Measurements from ENCODE around the gene CLSTN2. TPM values are rescaled to one million over a fixed set of nuclear protein-coding genes. Genes with fewer than 3 reads are reported as not detected.

Gene CLSTN2
- total RNA-seq, 1 experiment from 2014 or later, result not detected

- intact Hi-C loops (cut with micrococcal nuclease), result no loop called here
- Histone ChIP-seq H3K79me2 (ENCODE audit: low read length) (no peaks in the 10 kb centered on the region), H3K9me3 (ENCODE audit: low read length) (no peaks in the 10 kb centered on the region), H2AFZ (ENCODE audit: low read length) (no peak overlapping the region), H3K36me3 (ENCODE audit: low read depth, low read length) (no peaks in the 10 kb centered on the region), H3K4me3 (ENCODE audit: low read length) (no peak overlapping the region), H3K27me3 (ENCODE audit: low read length) (no peaks in the 10 kb centered on the region), H4K20me1 (ENCODE audit: low read length) (no peaks in the 10 kb centered on the region), H3K9ac (ENCODE audit: low read length) (no peak overlapping the region), H3K4me2 (ENCODE audit: low read length) (no peak overlapping the region), H3K4me1 (ENCODE audit: insufficient read depth, low read length) (no peaks in the 10 kb centered on the region), H3F3A (ENCODE audit: low read length, unreplicated experiment) (no peaks in the 10 kb centered on the region), H3K9me2 (replicated peaks; ENCODE audit: low read length) (no peaks in the 10 kb centered on the region), H3K27ac (ENCODE audit: low read length) (no peak overlapping the region)
- no TSS peak for BruUV-seq (replicated peaks)
- no peak for TF ChIP-seq EZH2 (IDR thresholded peaks at IDR 0.05; ENCODE audit: low read length, unreplicated experiment)
- no peak for TF ChIP-seq EZH2phosphoT487 (IDR thresholded peaks at IDR 0.05; ENCODE audit: borderline replicate concordance, low read length)
- no peak for TF ChIP-seq CTCF (conservative IDR thresholded peaks at IDR 0.05; ENCODE audit: low read depth, low read length)
- DNase-seq, result no peak
- ChIA-PET POLR2A (ENCODE audit: unreplicated experiment) (no interaction called here), CTCF (no interaction called here)
- ATAC-seq, result no peak
These were observed 118.1 kb downstream of the CLSTN2 start for GRCh38 chr3:140052771-140053702.

- intact Hi-C loops (cut with micrococcal nuclease), result no loop called here
- Histone ChIP-seq H3K36me3 (ENCODE audit: low read depth, low read length) (no peaks in the 10 kb centered on the region), H3K4me3 (ENCODE audit: low read length) (no peak overlapping the region), H3K27ac (ENCODE audit: low read length) (no peak overlapping the region), H3K9me2 (replicated peaks; ENCODE audit: low read length) (no peaks in the 10 kb centered on the region), H3K79me2 (ENCODE audit: low read length) (no peaks in the 10 kb centered on the region), H3K27me3 (ENCODE audit: low read length) (no peaks in the 10 kb centered on the region), H3F3A (ENCODE audit: low read length, unreplicated experiment) (no peaks in the 10 kb centered on the region), H2AFZ (ENCODE audit: low read length) (no peak overlapping the region), H3K4me1 (ENCODE audit: insufficient read depth, low read length) (no peaks in the 10 kb centered on the region), H3K4me2 (ENCODE audit: low read length) (no peak overlapping the region), H4K20me1 (ENCODE audit: low read length) (no peaks in the 10 kb centered on the region), H3K9ac (ENCODE audit: low read length) (no peak overlapping the region), H3K9me3 (ENCODE audit: low read length) (no peaks in the 10 kb centered on the region)
- no peak for ATAC-seq
- TF ChIP-seq EZH2phosphoT487 (IDR thresholded peaks at IDR 0.05; ENCODE audit: borderline replicate concordance, low read length) (no peak), CTCF (conservative IDR thresholded peaks at IDR 0.05; ENCODE audit: low read depth, low read length) (no peak)
- ChIA-PET CTCF (no interaction called here), POLR2A (ENCODE audit: unreplicated experiment) (no interaction called here)
- no peak for DNase-seq
- no TSS peak for BruUV-seq (replicated peaks)
These were observed 118.8 kb downstream of the CLSTN2 start for GRCh38 chr3:140053794-140054193.

GRCh38 chr3:140055092-140055791 is 120.3 kb downstream of the CLSTN2 start:
- DNase-seq (no peak), ATAC-seq (no peak)
- TF ChIP-seq EZH2 (IDR thresholded peaks at IDR 0.05; ENCODE audit: low read length, unreplicated experiment) (no peak), EZH2phosphoT487 (IDR thresholded peaks at IDR 0.05; ENCODE audit: borderline replicate concordance, low read length) (no peak), CTCF (conservative IDR thresholded peaks at IDR 0.05; ENCODE audit: low read depth, low read length) (no peak)
- ChIA-PET CTCF (no interaction called here), POLR2A (ENCODE audit: unreplicated experiment) (no interaction called here)
- Histone ChIP-seq H3K79me2 (ENCODE audit: low read length) (no peaks in the 10 kb centered on the region), H3K9me2 (replicated peaks; ENCODE audit: low read length) (no peaks in the 10 kb centered on the region), H4K20me1 (ENCODE audit: low read length) (no peaks in the 10 kb centered on the region), H3F3A (ENCODE audit: low read length, unreplicated experiment) (no peaks in the 10 kb centered on the region), H3K27me3 (ENCODE audit: low read length) (no peaks in the 10 kb centered on the region), H3K4me1 (ENCODE audit: insufficient read depth, low read length) (no peaks in the 10 kb centered on the region), H3K36me3 (ENCODE audit: low read depth, low read length) (no peaks in the 10 kb centered on the region), H3K9ac (ENCODE audit: low read length) (no peak overlapping the region), H3K9me3 (ENCODE audit: low read length) (no peaks in the 10 kb centered on the region), H3K4me3 (ENCODE audit: low read length) (no peak overlapping the region), H3K4me2 (ENCODE audit: low read length) (no peak overlapping the region), H3K27ac (ENCODE audit: low read length) (no peak overlapping the region), H2AFZ (ENCODE audit: low read length) (no peak overlapping the region)
- BruUV-seq (replicated peaks), result no TSS peak
- intact Hi-C loops (cut with micrococcal nuclease), result no loop called here

Measured in PC-3 (cell line).